Fibroblast of pulmonary artery (primary cell): ENCODE measurements around the gene PRKAR1B.

Source experiments
- DNase-seq: peaks from one replicate; pipeline ENCODE4 v3.0.0-alpha.2; 2010; ENCODE audit warnings: low read depth
- H3K4me3 ChIP-seq: replicated peaks from 2 replicates; pipeline ENCODE4 v1.5.1; 2011; ENCODE audit warnings: low read depth, mild to moderate bottlenecking, control low read depth, low read length, moderate library complexity
- TF ChIP-seq, protein P1 (sequence below): IDR thresholded peaks from 2 replicates; pipeline ENCODE4 v1.5.1; 2011; ENCODE audit warnings: mild to moderate bottlenecking, control low read depth, low read length, inconsistent platforms; ENCODE audit errors: missing control alignments

PRKAR1B gene

DNA sequence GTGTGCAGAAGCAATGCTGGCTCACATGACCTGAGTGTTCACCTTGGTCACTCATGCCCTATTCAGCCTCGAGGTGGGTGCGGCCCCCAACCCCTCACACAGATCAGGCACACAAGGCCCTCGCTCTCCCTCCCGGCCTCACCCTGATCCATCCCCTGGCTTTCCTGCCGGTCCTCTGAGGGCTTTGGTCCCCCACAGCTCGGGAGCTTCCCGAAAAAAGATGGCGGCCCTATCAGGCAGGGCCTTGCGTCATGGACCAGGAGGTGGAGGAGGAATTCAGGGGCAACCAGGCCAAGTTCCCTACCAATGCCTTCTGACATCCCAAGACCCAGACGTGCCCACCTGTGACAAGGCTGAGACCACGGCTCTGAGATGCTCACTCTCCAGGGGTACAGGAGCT is 44.3 kb downstream of the PRKAR1B start:
- H3K4me3 ChIP-seq = no peak overlapping the region
- DNase-seq = no peak
- TF ChIP-seq, protein P1, sequence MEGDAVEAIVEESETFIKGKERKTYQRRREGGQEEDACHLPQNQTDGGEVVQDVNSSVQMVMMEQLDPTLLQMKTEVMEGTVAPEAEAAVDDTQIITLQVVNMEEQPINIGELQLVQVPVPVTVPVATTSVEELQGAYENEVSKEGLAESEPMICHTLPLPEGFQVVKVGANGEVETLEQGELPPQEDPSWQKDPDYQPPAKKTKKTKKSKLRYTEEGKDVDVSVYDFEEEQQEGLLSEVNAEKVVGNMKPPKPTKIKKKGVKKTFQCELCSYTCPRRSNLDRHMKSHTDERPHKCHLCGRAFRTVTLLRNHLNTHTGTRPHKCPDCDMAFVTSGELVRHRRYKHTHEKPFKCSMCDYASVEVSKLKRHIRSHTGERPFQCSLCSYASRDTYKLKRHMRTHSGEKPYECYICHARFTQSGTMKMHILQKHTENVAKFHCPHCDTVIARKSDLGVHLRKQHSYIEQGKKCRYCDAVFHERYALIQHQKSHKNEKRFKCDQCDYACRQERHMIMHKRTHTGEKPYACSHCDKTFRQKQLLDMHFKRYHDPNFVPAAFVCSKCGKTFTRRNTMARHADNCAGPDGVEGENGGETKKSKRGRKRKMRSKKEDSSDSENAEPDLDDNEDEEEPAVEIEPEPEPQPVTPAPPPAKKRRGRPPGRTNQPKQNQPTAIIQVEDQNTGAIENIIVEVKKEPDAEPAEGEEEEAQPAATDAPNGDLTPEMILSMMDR = no peak

DNA sequence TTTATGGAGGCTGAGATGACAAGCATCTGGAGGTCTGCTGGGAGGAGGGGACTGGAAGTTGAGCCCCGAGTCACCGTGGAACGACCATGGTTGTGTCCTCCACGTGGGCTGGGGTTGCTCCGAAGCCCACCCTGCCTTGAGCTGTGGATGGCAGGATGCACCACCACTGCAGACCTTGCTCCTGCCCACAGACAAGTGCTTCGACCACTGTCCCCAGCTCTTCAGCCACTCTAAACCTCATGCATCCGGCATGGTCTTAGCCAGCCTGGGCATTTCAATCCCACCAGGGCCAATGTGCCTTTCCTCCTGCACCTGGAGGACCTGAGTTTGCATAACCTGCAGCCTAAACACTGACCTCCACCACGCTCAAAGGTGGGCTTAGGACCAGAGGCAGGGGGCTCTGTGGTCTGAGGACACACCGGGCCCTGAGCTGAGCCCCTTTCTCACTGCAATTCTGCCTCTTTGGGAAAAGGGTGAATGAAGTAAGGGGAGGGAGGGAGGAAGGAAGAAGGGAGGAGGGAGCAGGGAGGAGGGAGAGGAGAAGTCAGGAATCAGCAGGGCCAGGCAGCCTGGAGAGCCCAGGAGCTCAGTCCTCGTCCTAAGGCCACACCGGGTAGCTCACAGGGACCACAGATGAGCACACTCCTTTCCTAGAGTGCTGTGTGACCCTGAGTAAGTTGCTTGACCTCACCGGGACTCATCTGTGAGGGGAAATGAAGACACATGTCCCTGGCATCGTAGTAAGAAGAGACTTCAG is 45.4 kb downstream of the PRKAR1B start:
- DNase-seq = no peak
- TF ChIP-seq, protein P1 = no peak
- no peak overlapping the region for H3K4me3 ChIP-seq

- no peak overlapping the region for H3K4me3 ChIP-seq
- no peak for DNase-seq
- TF ChIP-seq, protein P1 = no peak
These were observed 46.5 kb downstream of the PRKAR1B start for GRCh38 chr7:680411-681127.

GRCh38 chr7:676972-677385 is 50.1 kb downstream of the PRKAR1B start:
- DNase-seq = no peak
- H3K4me3 ChIP-seq = no peak overlapping the region
- TF ChIP-seq, protein P1 = no peak

DNA sequence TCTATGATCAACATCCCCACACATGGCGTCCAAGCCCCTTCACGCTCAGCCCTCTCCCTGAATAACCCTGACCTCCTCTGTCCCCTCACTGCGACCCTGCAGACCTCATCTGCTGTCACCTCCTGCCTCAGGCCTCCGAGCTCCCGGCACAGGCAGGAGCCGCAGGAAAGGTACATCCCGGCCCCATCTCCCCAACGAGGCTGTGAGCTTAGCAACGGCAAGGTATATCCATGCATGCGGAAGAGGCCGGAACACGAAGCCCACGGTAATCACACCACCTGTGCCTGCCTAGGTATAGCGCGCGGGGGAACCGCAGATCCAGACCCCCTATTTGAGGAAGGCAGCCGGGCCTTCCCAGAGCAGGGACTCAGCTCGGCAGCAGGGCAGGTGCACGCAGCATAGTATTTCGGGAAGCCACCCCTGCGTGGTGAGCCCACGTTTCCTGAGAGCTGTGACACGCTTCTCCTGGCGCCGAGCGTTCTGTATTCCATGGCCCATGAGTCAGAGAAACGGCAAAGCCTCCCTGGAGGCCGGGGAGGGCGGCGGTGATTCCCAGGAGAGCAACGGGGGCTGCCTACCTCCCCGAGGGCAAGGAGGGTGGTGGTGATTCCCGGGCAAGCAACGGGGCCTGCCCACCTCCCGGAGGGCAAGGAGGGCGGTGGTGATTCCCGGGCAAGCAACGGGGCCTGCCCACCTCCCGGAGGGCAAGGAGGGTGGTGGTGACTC is 50.7 kb downstream of the PRKAR1B start:
- DNase-seq = no peak
- TF ChIP-seq, protein P1 = no peak
- no peak overlapping the region for H3K4me3 ChIP-seq

DNA sequence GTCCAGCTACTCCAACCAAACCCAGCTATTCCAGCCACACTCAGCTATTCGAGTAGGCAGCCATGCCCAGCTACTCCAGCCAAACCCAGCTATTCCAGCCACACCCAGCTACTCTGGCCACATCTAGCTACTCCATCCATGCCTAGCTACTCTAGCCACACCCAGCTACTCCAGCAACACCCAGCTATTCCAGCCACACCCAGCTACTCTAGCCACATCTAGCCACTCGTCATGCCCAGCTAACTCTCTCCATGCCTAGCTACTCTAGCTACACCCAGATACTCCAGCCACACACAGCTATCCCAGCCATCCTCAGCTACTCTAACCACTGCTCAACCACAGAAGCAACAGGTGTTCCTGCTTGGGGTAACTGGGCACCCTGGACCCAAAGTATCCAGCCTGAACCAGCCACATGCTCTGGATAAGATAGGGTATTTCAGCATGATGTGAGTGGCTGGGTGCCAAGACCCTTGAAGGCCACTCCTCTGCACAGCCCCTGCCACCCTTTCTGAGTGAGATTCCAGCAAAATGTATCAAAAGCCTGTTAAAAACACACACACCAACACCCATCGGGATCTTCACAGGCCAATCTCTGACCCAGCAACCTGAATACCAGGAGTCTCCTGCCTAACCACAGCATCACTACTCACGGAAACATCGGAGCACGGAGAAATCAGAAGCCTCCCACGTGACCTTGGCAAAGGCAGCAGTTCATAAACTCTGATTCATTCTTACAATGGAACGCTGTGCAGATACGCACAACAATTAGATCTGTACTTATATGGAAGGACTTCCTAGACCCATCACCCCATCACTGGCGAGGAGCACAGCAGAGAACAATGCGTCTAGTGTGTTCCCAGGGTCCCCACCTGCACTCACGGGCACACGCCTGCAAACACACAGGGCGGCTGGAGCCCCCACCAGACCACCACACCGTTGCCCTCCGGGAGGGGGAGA is 52.3 kb downstream of the PRKAR1B start:
- DNase-seq = peak; percentile 64
- H3K4me3 ChIP-seq = no peak overlapping the region
- TF ChIP-seq, protein P1 = no peak
